Breast epithelium (tissue), 4 donors: ENCODE results near the gene ZBTB34. TPM values are rescaled to one million over a fixed set of nuclear protein-coding genes. Genes with fewer than 3 reads are reported as not detected.

Experiments used
- DNase-seq, 2 donors: peaks; one replicate each; pipeline ENCODE4 v3.0.0-alpha.2; 2019; ENCODE audit warnings: low spot score in 2 of 2
- H3K27ac ChIP-seq, 2 donors: fragments of 200-600 bp; sonication (generic) in 1 of 2; one replicate each; pipeline ENCODE4 v1.5.1; 2016 to 2019; ENCODE audit warnings: mild to moderate bottlenecking in 1 of 2
- H3K27me3 ChIP-seq, 2 donors: fragments of 200-600 bp; sonication (generic) in 1 of 2; one replicate each; pipeline versions ENCODE4 v1.5.1 to v1.6.0; 2017 to 2019; ENCODE audit warnings: control low read depth in 1 of 2, mild to moderate bottlenecking in 1 of 2
- H3K36me3 ChIP-seq: fragments of 200-600 bp; one replicate; pipeline ENCODE4 v1.5.1; 2019
- H3K4me1 ChIP-seq, 2 donors: fragments of 200-600 bp; sonication (generic); one replicate each; pipeline ENCODE4 v1.5.1; 2016 to 2019; ENCODE audit warnings: control low read depth in 1 of 2
- H3K4me3 ChIP-seq, 3 donors: fragments of 200-600 bp; sonication (generic); 1 replicate in 2 of 3; 2 replicates in 1 of 3; pipeline ENCODE4 v1.5.1; 2016 to 2019; ENCODE audit warnings: mild to moderate bottlenecking in 3 of 3, moderate library complexity in 2 of 3
- H3K9me3 ChIP-seq, 2 donors: fragments of 200-600 bp; sonication (generic) in 1 of 2; one replicate each; pipeline ENCODE4 v1.5.1; 2016 to 2019; ENCODE audit warnings: control low read depth in 1 of 2
- POLR2A ChIP-seq: fragments of 450-650 bp; IDR thresholded peaks from one replicate; pipeline ENCODE4 v1.6.1; 2016; ENCODE audit warnings: antibody characterized with exemption, mild to moderate bottlenecking, moderate library complexity
- POLR2AphosphoS5 ChIP-seq, 3 donors: sonication (generic); formaldehyde crosslinking; IDR thresholded peaks; one replicate each; pipeline ENCODE4 v1.6.1; 2017; ENCODE audit warnings: antibody characterized with exemption in 3 of 3
- intact Hi-C: fragments of 100-400 bp; cut with DNase I; formaldehyde crosslinking; loops from one replicate; pipeline ENCODE4 v1.15.1; 2023; ENCODE audit warnings: low total_unique reads
- total RNA-seq, 3 donors: library from RNA; depleted of rRNA; stranded (reverse); fragments of >200 nt; gene quantifications; one replicate each; pipeline ENCODE4 v1.1.0, GENCODE V29; 2016
- TF ChIP-seq, protein P1 (sequence below), 3 donors: fragments of 450-650 bp; IDR thresholded peaks; one replicate each; pipeline ENCODE4 v1.5.1; 2016 to 2017; ENCODE audit warnings: antibody characterized with exemption in 3 of 3, mild to moderate bottlenecking in 3 of 3, moderate library complexity in 3 of 3

The ZBTB34 gene
- total RNA-seq, 3 donors from 2014 or later: 9.2 to 13.9 (median 12.2) TPM

DNA sequence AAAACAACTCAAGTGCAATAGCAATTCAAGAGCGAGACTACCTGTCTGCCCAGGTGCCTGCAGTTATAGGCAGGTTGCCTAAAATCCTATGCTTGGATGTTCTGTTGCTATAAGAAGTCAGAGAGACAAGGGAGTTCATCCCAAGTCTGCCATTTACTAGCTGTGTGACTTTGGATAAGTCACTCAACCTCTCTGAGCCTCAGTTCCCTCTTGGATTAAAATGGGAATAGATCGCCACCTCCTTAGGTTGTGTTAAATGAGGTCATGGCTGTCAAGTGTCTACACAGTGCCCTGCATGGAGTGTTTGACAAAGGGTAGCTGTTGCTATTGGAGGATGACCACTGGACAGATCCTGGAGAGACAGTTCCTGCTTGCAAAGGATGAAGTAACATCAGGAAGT lies 1.3 kb upstream of the ZBTB34 start:
- TF ChIP-seq, protein P1, sequence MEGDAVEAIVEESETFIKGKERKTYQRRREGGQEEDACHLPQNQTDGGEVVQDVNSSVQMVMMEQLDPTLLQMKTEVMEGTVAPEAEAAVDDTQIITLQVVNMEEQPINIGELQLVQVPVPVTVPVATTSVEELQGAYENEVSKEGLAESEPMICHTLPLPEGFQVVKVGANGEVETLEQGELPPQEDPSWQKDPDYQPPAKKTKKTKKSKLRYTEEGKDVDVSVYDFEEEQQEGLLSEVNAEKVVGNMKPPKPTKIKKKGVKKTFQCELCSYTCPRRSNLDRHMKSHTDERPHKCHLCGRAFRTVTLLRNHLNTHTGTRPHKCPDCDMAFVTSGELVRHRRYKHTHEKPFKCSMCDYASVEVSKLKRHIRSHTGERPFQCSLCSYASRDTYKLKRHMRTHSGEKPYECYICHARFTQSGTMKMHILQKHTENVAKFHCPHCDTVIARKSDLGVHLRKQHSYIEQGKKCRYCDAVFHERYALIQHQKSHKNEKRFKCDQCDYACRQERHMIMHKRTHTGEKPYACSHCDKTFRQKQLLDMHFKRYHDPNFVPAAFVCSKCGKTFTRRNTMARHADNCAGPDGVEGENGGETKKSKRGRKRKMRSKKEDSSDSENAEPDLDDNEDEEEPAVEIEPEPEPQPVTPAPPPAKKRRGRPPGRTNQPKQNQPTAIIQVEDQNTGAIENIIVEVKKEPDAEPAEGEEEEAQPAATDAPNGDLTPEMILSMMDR (IDR thresholded peaks at IDR 0.05): no peak
- intact Hi-C loops: no loop called here
- peaks cover 5 to 6% of the 10 kb centered on the region in 2 donors for H3K4me1 ChIP-seq
- no peaks in the 10 kb centered on the region for H3K9me3 ChIP-seq
- H3K4me3 ChIP-seq: no peak overlapping the region
- no peaks in the 10 kb centered on the region for H3K36me3 ChIP-seq
- no peaks in the 10 kb centered on the region for H3K27me3 ChIP-seq
- no peak overlapping the region for H3K27ac ChIP-seq
- no peak for DNase-seq

DNA sequence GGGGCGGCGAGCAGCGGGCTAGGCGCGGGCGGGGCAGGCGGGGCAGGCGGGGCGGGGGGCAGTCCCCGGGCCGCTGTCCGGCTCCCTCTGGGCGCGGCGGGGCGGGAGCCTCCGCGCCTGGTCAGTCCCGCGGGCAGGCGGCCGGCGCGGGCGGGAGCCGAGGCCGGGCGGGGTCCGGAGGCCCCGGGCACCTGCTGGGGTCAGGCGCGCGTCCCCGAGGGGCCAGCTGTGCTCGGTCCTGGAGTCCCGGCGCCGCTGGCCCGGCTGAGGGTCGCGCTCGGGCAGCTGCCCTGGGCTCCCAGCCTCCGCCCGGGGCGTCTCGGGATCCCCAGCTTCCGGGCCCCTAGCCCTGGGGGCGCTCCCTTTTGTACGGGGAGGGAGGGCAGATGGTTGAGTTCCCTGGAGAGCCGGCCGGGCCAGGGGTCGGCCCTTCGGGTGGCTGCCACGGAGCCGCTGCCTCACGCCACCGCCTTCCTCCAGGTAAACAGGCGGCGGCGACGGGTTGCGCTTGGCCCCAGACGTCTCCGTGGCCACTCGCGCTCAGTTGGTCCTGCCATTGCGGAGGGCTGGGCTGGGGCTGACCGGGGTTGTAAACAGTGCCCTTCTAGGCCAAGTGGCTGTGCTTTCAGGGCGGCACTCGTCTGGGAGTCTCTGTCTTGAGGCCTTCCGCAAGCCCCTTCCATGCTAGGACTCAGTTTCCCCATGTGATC lies 473 bp downstream of the ZBTB34 start:
- intact Hi-C loops: no loop called here
- H3K27ac ChIP-seq: peak overlapping the region; percentile 93 to 97
- no peaks in the 10 kb centered on the region for H3K9me3 ChIP-seq
- no peaks in the 10 kb centered on the region for H3K36me3 ChIP-seq
- H3K4me1 ChIP-seq: peaks cover 5 to 6% of the 10 kb centered on the region in 2 donors
- H3K27me3 ChIP-seq: no peaks in the 10 kb centered on the region
- no peak for TF ChIP-seq POLR2A
- TF ChIP-seq, protein P1 (IDR thresholded peaks at IDR 0.05): no peak
- TF ChIP-seq POLR2AphosphoS5 (IDR thresholded peaks at IDR 0.05): no peak
- H3K4me3 ChIP-seq: peak overlapping the region; percentile 90 to 96 (median 95)
- DNase-seq: no peak

DNA sequence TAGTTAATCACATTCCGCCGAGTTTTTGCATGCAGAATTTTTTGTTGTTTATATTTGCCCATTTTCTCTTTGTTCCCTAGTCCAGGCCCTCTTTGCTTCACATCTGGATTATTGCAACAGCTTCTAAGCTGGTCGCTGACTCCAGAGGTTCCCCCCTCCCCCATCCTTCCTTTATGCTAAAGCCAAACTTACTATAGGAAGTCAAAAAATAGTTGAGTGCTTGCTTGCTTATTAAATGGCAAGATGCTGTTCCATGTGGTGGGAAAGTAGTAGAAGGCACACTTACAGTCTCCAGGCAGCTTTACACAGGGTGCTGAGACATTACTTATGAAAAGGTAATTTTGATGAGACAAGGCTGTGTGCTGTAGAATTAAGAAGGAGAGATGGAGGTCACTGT lies 1.3 kb downstream of the ZBTB34 start:
- H3K4me3 ChIP-seq: peak overlapping the region; percentile 90 to 96 (median 95)
- no peaks in the 10 kb centered on the region for H3K9me3 ChIP-seq
- TF ChIP-seq, protein P1 (IDR thresholded peaks at IDR 0.05): no peak
- TF ChIP-seq POLR2A: no peak
- TF ChIP-seq POLR2AphosphoS5 (IDR thresholded peaks at IDR 0.05): no peak
- H3K27me3 ChIP-seq: no peaks in the 10 kb centered on the region
- no peak for DNase-seq
- peak overlapping the region; percentile 10 to 93 for H3K27ac ChIP-seq
- intact Hi-C loops: no loop called here
- no peaks in the 10 kb centered on the region for H3K36me3 ChIP-seq
- H3K4me1 ChIP-seq: peaks cover 5 to 6% of the 10 kb centered on the region in 2 donors

DNA sequence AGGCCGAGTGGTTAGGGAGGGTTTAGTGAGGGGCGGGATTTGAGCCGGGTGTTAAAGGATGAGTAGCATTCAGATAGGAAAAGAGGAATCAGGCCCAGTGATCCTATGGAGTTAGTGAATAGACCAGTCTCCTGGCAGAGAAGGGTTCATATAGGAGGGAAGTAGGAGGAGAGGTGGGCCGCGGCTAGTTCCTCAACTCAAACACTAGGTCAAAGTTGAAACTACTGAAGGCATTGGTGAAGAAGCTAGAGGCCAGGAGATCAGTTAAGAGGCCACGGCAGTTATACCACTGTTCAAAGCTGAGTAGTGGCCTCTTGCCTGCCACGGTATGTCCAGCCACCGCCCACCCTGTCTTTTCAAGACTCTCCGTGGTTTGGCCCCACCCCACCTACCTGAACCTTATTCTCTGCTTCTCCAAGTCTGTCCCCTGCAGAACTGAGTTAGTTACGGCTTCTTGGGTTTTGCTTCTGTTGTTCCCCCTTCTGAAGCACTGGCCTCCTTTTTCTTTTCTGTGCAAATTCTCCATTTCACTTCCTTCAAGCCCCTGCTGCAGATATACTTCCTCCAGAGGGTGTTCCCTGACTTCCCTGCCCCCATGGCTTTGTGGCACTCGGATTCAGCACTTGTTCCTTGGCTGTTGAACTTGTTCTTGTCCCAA lies 1.8 kb downstream of the ZBTB34 start:
- Histone ChIP-seq H3K4me3 (peak overlapping the region; percentile 90 to 96 (median 95)), H3K27me3 (no peaks in the 10 kb centered on the region), H3K4me1 (peaks cover 5 to 6% of the 10 kb centered on the region in 2 donors), H3K27ac (peak overlapping the region; percentile 10 to 93), H3K36me3 (no peaks in the 10 kb centered on the region), H3K9me3 (no peaks in the 10 kb centered on the region)
- TF ChIP-seq, protein P1 (IDR thresholded peaks at IDR 0.05): no peak
- TF ChIP-seq POLR2A (no peak), POLR2AphosphoS5 (IDR thresholded peaks at IDR 0.05) (no peak)
- intact Hi-C loops: no loop called here
- DNase-seq: no peak

DNA sequence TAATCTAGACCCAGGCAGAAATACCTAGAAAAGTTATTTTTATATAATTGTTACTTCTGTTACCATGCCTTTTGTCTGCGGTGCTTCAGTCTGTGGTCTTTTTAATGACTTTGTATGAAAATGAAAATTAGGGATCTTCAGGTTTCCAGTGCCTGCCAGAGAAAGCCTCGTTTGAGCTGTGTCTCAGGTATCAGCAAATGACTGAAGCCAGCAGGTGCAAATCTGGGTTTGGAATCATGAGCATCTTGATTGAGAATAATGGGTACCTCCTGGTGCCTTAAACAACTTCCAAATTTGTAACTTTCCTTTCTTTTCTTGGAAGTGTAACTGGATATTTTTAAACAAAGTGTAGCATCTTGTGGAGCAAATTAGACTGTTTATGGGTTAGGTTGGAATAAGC lies 4.3 kb downstream of the ZBTB34 start:
- peaks cover 5 to 6% of the 10 kb centered on the region in 2 donors for H3K4me1 ChIP-seq
- no peak overlapping the region for H3K4me3 ChIP-seq
- intact Hi-C loops: no loop called here
- no peaks in the 10 kb centered on the region for H3K36me3 ChIP-seq
- H3K27ac ChIP-seq: no peak overlapping the region
- no peak for DNase-seq
- no peaks in the 10 kb centered on the region for H3K9me3 ChIP-seq
- TF ChIP-seq, protein P1 (IDR thresholded peaks at IDR 0.05): no peak
- TF ChIP-seq POLR2AphosphoS5 (IDR thresholded peaks at IDR 0.05) (no peak), POLR2A (no peak)
- H3K27me3 ChIP-seq: no peaks in the 10 kb centered on the region
